Duodenal mucosa (tissue), 2 donors: ENCODE results near the gene CST11.
"Not testable (repeated sequence)": the region's sequence is repeated elsewhere in the genome, so short reads cannot be mapped to it uniquely, and the experiment has no call there.

Experiments used
- H3K27ac ChIP-seq: one replicate; pipeline ENCODE4 v1.7.0; 2013; ENCODE audit warnings: low read depth, low read length
- H3K27me3 ChIP-seq, 2 donors: one replicate each; pipeline ENCODE4 v1.7.0; 2013; ENCODE audit warnings: low read length in 2 of 2, control low read depth in 1 of 2; ENCODE audit not compliant: insufficient read depth in 2 of 2, control insufficient read depth in 1 of 2
- H3K36me3 ChIP-seq, 2 donors: one replicate each; pipeline ENCODE4 v1.7.0; 2013; ENCODE audit warnings: low read length in 2 of 2, control low read depth in 1 of 2; ENCODE audit not compliant: insufficient read depth in 2 of 2, control insufficient read depth in 1 of 2
- H3K4me1 ChIP-seq, 2 donors: one replicate each; pipeline ENCODE4 v1.7.0; 2013; ENCODE audit warnings: low read length in 2 of 2, control low read depth in 1 of 2; ENCODE audit not compliant: insufficient read depth in 2 of 2, control insufficient read depth in 1 of 2
- H3K4me3 ChIP-seq, 2 donors: one replicate each; pipeline ENCODE4 v1.7.0; 2013; ENCODE audit warnings: low read length in 2 of 2, low read depth in 1 of 2
- H3K9ac ChIP-seq, 2 donors: one replicate each; pipeline ENCODE4 v1.7.0; 2013; ENCODE audit warnings: low read length in 2 of 2, low read depth in 1 of 2
- H3K9me3 ChIP-seq, 2 donors: one replicate each; pipeline ENCODE4 v1.7.0; 2013; ENCODE audit warnings: low read length in 2 of 2, control low read depth in 1 of 2; ENCODE audit not compliant: control insufficient read depth in 1 of 2

Gene CST11

DNA sequence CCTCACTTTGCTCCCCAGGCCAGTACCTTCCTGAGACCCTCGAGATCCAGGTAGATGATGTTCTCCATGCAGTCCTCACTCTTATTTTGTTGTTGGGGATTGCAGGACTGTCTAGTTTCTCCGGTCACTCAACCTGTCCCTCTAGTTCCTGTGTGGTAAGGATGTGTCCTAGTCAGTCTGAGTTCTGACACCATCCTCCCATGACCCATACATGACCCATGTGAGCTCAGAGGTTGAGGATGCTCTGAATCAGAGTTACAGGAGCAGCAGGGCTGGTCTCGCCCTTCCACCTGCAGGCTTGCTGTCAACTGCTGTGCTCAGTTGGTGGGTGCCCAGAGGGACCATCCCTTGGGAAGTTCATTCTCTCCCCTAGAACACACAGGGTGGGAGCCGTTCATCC, 26.4 kb upstream of the CST11 start:
- no peaks in the 10 kb centered on the region for H3K36me3 ChIP-seq
- no peak overlapping the region for H3K4me3 ChIP-seq
- no peaks in the 10 kb centered on the region for H3K9me3 ChIP-seq
- no peak overlapping the region for H3K9ac ChIP-seq
- H3K27me3 ChIP-seq: no peaks in the 10 kb centered on the region
- no peaks in the 10 kb centered on the region for H3K4me1 ChIP-seq
- H3K27ac ChIP-seq: no peak overlapping the region

DNA sequence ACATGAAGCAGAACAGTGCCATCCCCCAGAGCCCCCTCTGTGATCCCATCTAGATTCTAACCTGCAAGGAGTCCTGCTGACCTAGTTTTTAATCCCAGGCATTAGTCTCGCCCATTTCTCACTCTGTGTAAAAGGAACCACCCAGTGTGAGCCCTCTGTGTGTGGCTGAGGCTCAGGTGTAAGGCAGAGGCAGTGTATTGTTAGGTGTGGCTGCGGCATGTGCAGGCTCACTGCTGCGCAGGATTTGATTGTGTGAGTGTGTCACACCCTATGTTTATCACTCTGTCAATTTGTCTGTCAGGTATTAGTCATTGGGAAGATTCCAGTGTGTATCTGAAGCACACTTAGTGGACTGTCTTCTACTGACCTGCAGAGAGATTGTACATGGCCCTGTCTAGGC, 24.5 kb upstream of the CST11 start:
- Histone ChIP-seq H3K4me1 (no peaks in the 10 kb centered on the region), H3K9me3 (no peaks in the 10 kb centered on the region), H3K36me3 (no peaks in the 10 kb centered on the region), H3K4me3 (no peak overlapping the region), H3K9ac (no peak overlapping the region), H3K27me3 (no peaks in the 10 kb centered on the region), H3K27ac (no peak overlapping the region)

DNA sequence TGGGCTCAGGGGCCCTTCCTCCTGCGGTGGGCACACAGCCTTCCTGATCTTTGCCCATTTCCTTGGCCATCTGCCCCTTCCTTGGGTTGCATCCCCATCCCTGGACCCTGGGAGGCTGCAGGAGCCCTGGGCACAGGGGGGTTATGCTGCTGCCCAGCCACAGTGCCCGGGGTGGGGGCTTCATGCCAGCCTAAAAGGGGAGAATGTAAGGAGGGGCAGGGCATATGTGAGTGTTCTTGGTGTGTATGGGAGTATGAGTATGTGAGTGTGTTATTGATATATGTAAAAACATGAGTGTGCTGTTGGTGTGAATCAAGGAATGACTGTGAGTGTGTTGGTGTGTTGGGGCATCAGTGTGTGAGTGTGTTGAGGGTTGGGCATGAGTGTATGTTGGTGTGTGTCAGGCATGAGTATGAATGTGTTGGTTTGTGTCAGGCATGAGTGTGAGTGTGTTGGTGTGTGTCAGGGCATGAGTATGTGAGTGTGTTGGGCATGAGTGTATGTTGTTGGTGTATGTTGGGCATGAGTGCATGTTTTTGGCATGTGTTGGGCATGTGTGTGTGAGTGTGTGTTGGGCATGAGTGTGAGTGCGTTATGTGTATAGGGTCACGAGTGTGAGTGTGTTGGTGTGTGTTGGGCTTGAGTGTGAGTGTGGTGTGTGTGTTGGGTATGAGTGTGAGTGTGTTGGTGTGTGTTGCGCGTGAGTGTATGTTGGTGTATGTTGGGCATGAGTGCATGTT, 23.5 kb upstream of the CST11 start:
- H3K27ac ChIP-seq: no peak overlapping the region
- H3K9me3 ChIP-seq: no peaks in the 10 kb centered on the region

DNA sequence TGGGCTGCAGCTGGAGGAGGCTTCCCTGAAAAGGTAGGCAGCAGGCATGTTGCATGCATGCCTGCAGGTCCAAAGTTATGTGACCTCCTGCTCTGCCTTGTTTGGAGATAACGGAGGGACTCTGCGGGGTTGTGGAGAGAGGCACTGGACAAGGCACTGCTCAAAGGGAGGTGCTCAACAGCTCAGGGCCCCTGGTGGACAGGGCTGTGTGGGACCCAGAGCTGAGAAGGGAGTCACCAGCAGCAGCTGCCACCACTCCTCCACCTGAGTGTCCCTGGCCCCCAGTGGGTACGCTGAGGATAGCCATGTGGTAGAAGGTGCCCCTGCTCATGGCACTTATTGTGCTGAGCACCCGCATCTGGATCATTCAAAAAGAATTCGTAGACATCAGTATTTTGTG, 22.7 kb upstream of the CST11 start:
- H3K27me3 ChIP-seq: no peaks in the 10 kb centered on the region
- H3K4me1 ChIP-seq: no peaks in the 10 kb centered on the region
- H3K9ac ChIP-seq: no peak overlapping the region
- no peak overlapping the region for H3K4me3 ChIP-seq
- H3K9me3 ChIP-seq: no peaks in the 10 kb centered on the region
- H3K36me3 ChIP-seq: no peaks in the 10 kb centered on the region
- no peak overlapping the region for H3K27ac ChIP-seq

More for the DNA sequence above, 23.5 kb upstream of the CST11 start:
- H3K36me3 ChIP-seq: no peaks in the 10 kb centered on the region
- no peak overlapping the region for H3K4me3 ChIP-seq
- H3K9ac ChIP-seq: no peak overlapping the region
- no peaks in the 10 kb centered on the region for H3K27me3 ChIP-seq
- H3K4me1 ChIP-seq: no peaks in the 10 kb centered on the region

DNA sequence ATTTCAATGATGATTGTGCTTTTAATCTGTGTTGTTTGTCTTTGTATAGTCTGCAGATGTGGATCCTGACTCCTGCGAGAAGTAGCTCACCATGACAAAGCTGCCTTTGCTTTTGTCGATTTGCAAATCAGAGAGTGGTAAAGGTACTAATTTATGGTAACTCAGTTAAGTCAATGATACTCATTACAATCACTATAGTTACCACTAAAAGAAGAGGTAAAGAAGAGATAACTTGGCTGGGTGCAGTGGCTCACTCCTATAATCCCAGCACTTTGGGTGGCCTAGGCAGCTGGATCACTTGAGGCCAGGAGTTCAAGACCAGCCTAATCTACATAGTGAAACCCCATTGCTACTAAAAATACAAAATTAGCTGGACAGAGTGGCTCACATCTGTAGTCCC, 20.6 kb upstream of the CST11 start:
- not testable (repeated sequence) for H3K27me3 ChIP-seq, H3K4me3 ChIP-seq, H3K9ac ChIP-seq, H3K27ac ChIP-seq, H3K36me3 ChIP-seq, H3K4me1 ChIP-seq, H3K9me3 ChIP-seq

DNA sequence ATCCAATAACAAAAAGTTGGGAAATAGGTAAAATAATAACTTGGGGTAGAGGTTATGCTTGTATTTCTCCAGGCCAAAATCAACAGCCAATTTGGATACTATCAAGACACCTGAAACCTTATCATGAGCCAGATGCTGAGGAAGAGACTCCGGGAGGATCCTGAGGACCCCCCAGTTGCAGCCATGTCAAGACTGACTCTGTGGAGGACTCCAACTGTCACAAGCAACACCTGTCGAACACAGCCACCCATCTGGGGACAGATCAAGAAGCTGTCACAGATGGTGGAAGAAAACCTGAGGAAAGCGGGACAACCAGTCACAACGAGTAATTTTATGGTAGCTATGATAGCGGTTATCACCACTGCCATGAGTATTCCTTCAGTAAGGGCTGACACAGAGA, 19.6 kb upstream of the CST11 start:
- H3K36me3 ChIP-seq, H3K4me1 ChIP-seq: not testable (repeated sequence)

DNA sequence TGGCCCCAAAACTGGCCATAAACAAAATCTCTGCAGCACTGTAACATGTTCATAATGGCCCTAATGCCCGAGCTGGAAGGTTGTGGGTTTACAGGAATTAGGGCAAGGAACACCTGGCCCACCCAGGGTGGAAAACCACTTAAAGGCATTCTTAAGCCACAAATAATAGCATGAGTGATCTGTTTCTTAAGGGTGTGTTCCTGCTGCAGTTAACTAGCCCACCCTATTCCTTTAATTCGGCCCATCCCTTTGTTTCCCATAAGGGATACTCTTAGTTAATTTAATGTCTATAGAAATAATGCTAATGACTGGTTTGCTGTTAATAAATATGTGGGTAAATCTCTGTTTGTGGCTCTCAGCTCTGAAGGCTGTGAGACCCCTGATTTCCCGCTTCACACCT, 14.3 kb upstream of the CST11 start:
- not testable (repeated sequence) for H3K4me3 ChIP-seq, H3K36me3 ChIP-seq, H3K4me1 ChIP-seq, H3K27ac ChIP-seq, H3K27me3 ChIP-seq, H3K9ac ChIP-seq
- H3K9me3 ChIP-seq: peaks cover 8 to 13% of the 10 kb centered on the region in 2 donors

More for the DNA sequence above, 19.6 kb upstream of the CST11 start:
- H3K9ac ChIP-seq, H3K9me3 ChIP-seq, H3K27me3 ChIP-seq, H3K4me3 ChIP-seq, H3K27ac ChIP-seq: not testable (repeated sequence)

DNA sequence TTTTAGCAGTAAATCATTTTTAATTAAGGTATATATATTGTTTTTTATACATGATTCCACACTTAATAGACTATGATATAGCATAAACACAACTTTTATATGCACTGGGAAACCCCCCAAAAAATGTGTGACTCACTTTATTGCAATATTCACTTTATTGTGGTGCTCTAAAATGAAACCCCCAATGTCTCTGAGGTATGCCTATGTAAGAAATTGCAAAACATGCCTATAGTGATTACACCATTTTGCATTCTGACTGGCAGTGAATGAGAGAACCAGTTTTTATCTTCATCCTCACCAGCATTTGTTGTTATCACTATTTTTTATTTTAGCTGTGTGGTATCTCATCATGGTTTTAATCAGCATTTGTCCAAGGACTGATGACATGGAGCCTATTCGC, 8.5 kb upstream of the CST11 start:
- peaks cover 3 to 6% of the 10 kb centered on the region in 2 donors for H3K9me3 ChIP-seq
- H3K9ac ChIP-seq: no peak overlapping the region
- no peaks in the 10 kb centered on the region for H3K36me3 ChIP-seq
- H3K4me1 ChIP-seq: no peaks in the 10 kb centered on the region
- no peak overlapping the region for H3K4me3 ChIP-seq
- peaks cover 0 to 3% of the 10 kb centered on the region in 2 donors for H3K27me3 ChIP-seq
- no peak overlapping the region for H3K27ac ChIP-seq

DNA sequence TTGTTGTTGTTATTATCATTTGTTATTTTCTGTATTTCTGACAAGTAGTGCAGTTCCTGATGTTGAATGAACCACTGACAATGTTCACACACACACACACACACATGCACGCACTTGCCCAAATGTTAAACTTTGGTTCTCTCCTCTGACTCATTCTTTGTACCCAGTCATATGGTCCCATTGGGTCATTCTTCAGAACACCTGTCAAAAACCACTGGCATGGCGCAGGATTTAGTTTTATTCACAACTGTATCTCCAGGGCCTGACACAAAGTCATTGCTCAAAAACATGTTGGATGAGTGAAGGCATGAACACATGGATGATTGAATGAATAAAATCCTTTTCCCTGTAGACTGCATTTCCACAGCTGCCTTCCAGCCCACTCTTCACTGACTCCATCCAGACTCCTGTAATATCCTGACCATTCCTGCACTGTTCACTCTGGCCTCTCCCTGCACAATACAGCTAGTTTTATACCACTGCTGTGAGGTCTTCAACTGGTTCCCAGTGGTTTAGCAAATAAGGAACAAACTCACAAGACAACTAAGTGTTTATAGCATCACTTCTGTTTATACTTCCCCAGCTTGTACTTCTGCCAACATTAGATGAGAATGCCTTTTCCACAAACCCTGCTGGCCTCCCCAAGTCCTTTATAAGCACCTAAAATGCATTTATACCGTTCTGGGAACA, 6.9 kb upstream of the CST11 start:
- Histone ChIP-seq H3K9ac (no peak overlapping the region), H3K27me3 (peaks cover 0 to 3% of the 10 kb centered on the region in 2 donors), H3K36me3 (no peaks in the 10 kb centered on the region), H3K27ac (no peak overlapping the region), H3K4me3 (no peak overlapping the region), H3K9me3 (peaks cover 0 to 3% of the 10 kb centered on the region in 2 donors), H3K4me1 (no peaks in the 10 kb centered on the region)

DNA sequence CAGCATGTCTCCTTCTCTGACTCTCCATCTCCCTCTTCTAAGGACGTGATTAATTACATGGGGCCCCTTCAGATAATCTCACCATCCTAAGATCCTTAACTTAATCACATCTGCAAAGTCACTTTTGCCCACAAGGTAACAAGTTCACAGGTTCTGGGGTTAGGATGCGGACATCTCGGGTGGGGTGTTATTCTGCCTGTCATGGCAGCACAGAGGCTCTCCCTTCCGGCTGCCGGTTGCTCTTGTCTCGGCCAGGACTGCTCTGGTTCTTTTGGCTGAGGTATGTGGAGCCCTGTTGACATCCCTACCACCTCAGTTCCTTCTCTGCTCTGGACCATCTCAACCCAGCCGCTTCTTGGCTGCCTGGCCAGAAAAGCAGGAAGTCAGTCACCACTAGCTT, 4.2 kb upstream of the CST11 start:
- no peak overlapping the region for H3K27ac ChIP-seq
- H3K4me3 ChIP-seq: no peak overlapping the region
- no peak overlapping the region for H3K9ac ChIP-seq
- peaks cover 3 to 5% of the 10 kb centered on the region in 2 donors for H3K27me3 ChIP-seq
- no peaks in the 10 kb centered on the region for H3K4me1 ChIP-seq
- no peaks in the 10 kb centered on the region for H3K36me3 ChIP-seq
- peaks cover 0 to 3% of the 10 kb centered on the region in 2 donors for H3K9me3 ChIP-seq
